ENCODE results near the gene PBLD. TPM values are rescaled to one million over a fixed set of nuclear protein-coding genes. Genes with fewer than 3 reads are reported as not detected.

Gene PBLD
- 1.2 TPM for total RNA-seq
- polyA plus RNA-seq = 1 to 10 TPM in 3 of 4 donors, under 1 TPM in 1; 0.85 to 1.5 (median 1.2) TPM

- Mint-ChIP-seq H3K27me3 (peaks cover 11% of the 10 kb centered on the region), H3K4me3 (peak within 1 kb of the TSS; percentile 100), H3K27ac (peak within 1 kb of the TSS; percentile 99 to 100 (median 100)), H3K4me1 (peaks cover 28 to 61% (median 46%) of the 10 kb centered on the region in 4 donors), H3K36me3 (peaks cover 11% of the 10 kb centered on the region), H3K9me3 (peaks cover 0 to 3% (median 0%) of the 10 kb centered on the region in 7 donors)
- DNase-seq (peak; percentile 46 to 77 (median 64)), ATAC-seq (ENCODE audit: low read depth in 2 of 2) (peak in 1 of 2 donors; percentile 1)
- H3K4me1 ChIP-seq (ENCODE audit: control insufficient read depth, insufficient read depth, low read length, poor library complexity, severe bottlenecking) = peaks cover 38% of the 10 kb centered on the region
- H3K27ac ChIP-seq (ENCODE audit: insufficient read depth, low read length, poor library complexity, severe bottlenecking) = peak within 1 kb of the TSS; percentile 97
- H3K4me3 ChIP-seq (ENCODE audit: low read depth, low read length) = peak within 1 kb of the TSS; percentile 95
- H3K27me3 ChIP-seq (ENCODE audit: control insufficient read depth, insufficient read depth, low read length) = no peaks in the 10 kb centered on the region
- no peaks in the 10 kb centered on the region for H3K9me3 ChIP-seq (ENCODE audit: control insufficient read depth in 2 of 2, low read length in 2 of 2)
- H3K36me3 ChIP-seq (ENCODE audit: control insufficient read depth, insufficient read depth, low read length) = no peaks in the 10 kb centered on the region
Observed at GRCh38 chr10:68332259-68333057, at the start of gene PBLD. Gene PBLD, minus strand, starts transcription at chr10:68332928. Its CDS starts 26,084 bp downstream, at chr10:68306844.

GRCh38 chr10:68371604-68372003 lies 38.9 kb upstream of the PBLD start:
- no peak overlapping the region for H3K4me3 Mint-ChIP-seq
- DNase-seq = no peak
- no peak overlapping the region for H3K27ac Mint-ChIP-seq
- Histone ChIP-seq H3K4me3 (ENCODE audit: low read depth, low read length) (no peak overlapping the region), H3K9me3 (ENCODE audit: control insufficient read depth in 2 of 2, low read length in 2 of 2) (peaks cover 5 to 16% of the 10 kb centered on the region in 2 experiments), H3K27ac (ENCODE audit: insufficient read depth, low read length, poor library complexity, severe bottlenecking) (no peak overlapping the region), H3K36me3 (ENCODE audit: control insufficient read depth, insufficient read depth, low read length) (peaks cover 44% of the 10 kb centered on the region), H3K27me3 (ENCODE audit: control insufficient read depth, insufficient read depth, low read length) (no peaks in the 10 kb centered on the region), H3K4me1 (ENCODE audit: control insufficient read depth, insufficient read depth, low read length, poor library complexity, severe bottlenecking) (no peaks in the 10 kb centered on the region)
- peaks cover 0 to 5% (median 0%) of the 10 kb centered on the region in 4 donors for H3K4me1 Mint-ChIP-seq
- no peaks in the 10 kb centered on the region for H3K27me3 Mint-ChIP-seq
- peaks cover 34% of the 10 kb centered on the region for H3K36me3 Mint-ChIP-seq
- peaks cover 0 to 17% (median 2%) of the 10 kb centered on the region in 7 donors for H3K9me3 Mint-ChIP-seq
- ATAC-seq (ENCODE audit: low read depth in 2 of 2) = no peak

- no peak overlapping the region for H3K4me3 ChIP-seq (ENCODE audit: low read depth, low read length)
- Mint-ChIP-seq H3K4me1 (no peaks in the 10 kb centered on the region), H3K27me3 (no peaks in the 10 kb centered on the region), H3K9me3 (peaks cover 0 to 17% (median 2%) of the 10 kb centered on the region in 7 donors), H3K27ac (peak overlapping the region in 1 of 3 donors; percentile 56), H3K4me3 (no peak overlapping the region), H3K36me3 (peaks cover 23% of the 10 kb centered on the region)
- DNase-seq (no peak), ATAC-seq (ENCODE audit: low read depth in 2 of 2) (no peak)
- H3K27ac ChIP-seq (ENCODE audit: insufficient read depth, low read length, poor library complexity, severe bottlenecking) = no peak overlapping the region
- H3K4me1 ChIP-seq (ENCODE audit: control insufficient read depth, insufficient read depth, low read length, poor library complexity, severe bottlenecking) = no peaks in the 10 kb centered on the region
- peaks cover 5 to 9% of the 10 kb centered on the region in 2 experiments for H3K9me3 ChIP-seq (ENCODE audit: control insufficient read depth in 2 of 2, low read length in 2 of 2)
- peaks cover 36% of the 10 kb centered on the region for H3K36me3 ChIP-seq (ENCODE audit: control insufficient read depth, insufficient read depth, low read length)
- H3K27me3 ChIP-seq (ENCODE audit: control insufficient read depth, insufficient read depth, low read length) = no peaks in the 10 kb centered on the region
Observed at GRCh38 chr10:68367121-68367520, 34.4 kb upstream of the PBLD start.

- DNase-seq (no peak), ATAC-seq (ENCODE audit: low read depth in 2 of 2) (no peak)
- H3K9me3 Mint-ChIP-seq = peaks cover 0 to 12% (median 2%) of the 10 kb centered on the region in 7 donors
- H3K36me3 ChIP-seq (ENCODE audit: control insufficient read depth, insufficient read depth, low read length) = peaks cover 36% of the 10 kb centered on the region
- H3K27me3 ChIP-seq (ENCODE audit: control insufficient read depth, insufficient read depth, low read length) = no peaks in the 10 kb centered on the region
- no peaks in the 10 kb centered on the region for H3K27me3 Mint-ChIP-seq
- H3K4me1 ChIP-seq (ENCODE audit: control insufficient read depth, insufficient read depth, low read length, poor library complexity, severe bottlenecking) = no peaks in the 10 kb centered on the region
- no peak overlapping the region for H3K4me3 Mint-ChIP-seq
- H3K4me1 Mint-ChIP-seq = no peaks in the 10 kb centered on the region
- no peak overlapping the region for H3K27ac Mint-ChIP-seq
- H3K4me3 ChIP-seq (ENCODE audit: low read depth, low read length) = no peak overlapping the region
- no peak overlapping the region for H3K27ac ChIP-seq (ENCODE audit: insufficient read depth, low read length, poor library complexity, severe bottlenecking)
- H3K9me3 ChIP-seq (ENCODE audit: control insufficient read depth in 2 of 2, low read length in 2 of 2) = peaks cover 1 to 4% of the 10 kb centered on the region in 2 experiments
- peaks cover 20% of the 10 kb centered on the region for H3K36me3 Mint-ChIP-seq
Observed at GRCh38 chr10:68366600-68366999, 33.9 kb upstream of the PBLD start.

GRCh38 chr10:68365611-68366010 lies 32.9 kb upstream of the PBLD start:
- Mint-ChIP-seq H3K36me3 (peaks cover 15% of the 10 kb centered on the region), H3K4me3 (no peak overlapping the region), H3K4me1 (no peaks in the 10 kb centered on the region), H3K27me3 (no peaks in the 10 kb centered on the region), H3K9me3 (peaks cover 0 to 5% (median 0%) of the 10 kb centered on the region in 7 donors), H3K27ac (no peak overlapping the region)
- ATAC-seq (ENCODE audit: low read depth in 2 of 2) (no peak), DNase-seq (peak in 1 of 3 donors; percentile 18)
- Histone ChIP-seq H3K4me3 (ENCODE audit: low read depth, low read length) (no peak overlapping the region), H3K9me3 (ENCODE audit: control insufficient read depth in 2 of 2, low read length in 2 of 2) (no peaks in the 10 kb centered on the region), H3K27ac (ENCODE audit: insufficient read depth, low read length, poor library complexity, severe bottlenecking) (no peak overlapping the region), H3K36me3 (ENCODE audit: control insufficient read depth, insufficient read depth, low read length) (peaks cover 33% of the 10 kb centered on the region), H3K4me1 (ENCODE audit: control insufficient read depth, insufficient read depth, low read length, poor library complexity, severe bottlenecking) (no peaks in the 10 kb centered on the region), H3K27me3 (ENCODE audit: control insufficient read depth, insufficient read depth, low read length) (no peaks in the 10 kb centered on the region)

- Mint-ChIP-seq H3K4me3 (no peak overlapping the region), H3K36me3 (peaks cover 11% of the 10 kb centered on the region), H3K9me3 (no peaks in the 10 kb centered on the region), H3K4me1 (no peaks in the 10 kb centered on the region), H3K27me3 (no peaks in the 10 kb centered on the region), H3K27ac (no peak overlapping the region)
- no peaks in the 10 kb centered on the region for H3K27me3 ChIP-seq (ENCODE audit: control insufficient read depth, insufficient read depth, low read length)
- no peak for ATAC-seq (ENCODE audit: low read depth in 2 of 2)
- H3K9me3 ChIP-seq (ENCODE audit: control insufficient read depth in 2 of 2, low read length in 2 of 2) = no peaks in the 10 kb centered on the region
- no peak overlapping the region for H3K4me3 ChIP-seq (ENCODE audit: low read depth, low read length)
- H3K27ac ChIP-seq (ENCODE audit: insufficient read depth, low read length, poor library complexity, severe bottlenecking) = no peak overlapping the region
- DNase-seq = no peak
- H3K4me1 ChIP-seq (ENCODE audit: control insufficient read depth, insufficient read depth, low read length, poor library complexity, severe bottlenecking) = no peaks in the 10 kb centered on the region
- peaks cover 30% of the 10 kb centered on the region for H3K36me3 ChIP-seq (ENCODE audit: control insufficient read depth, insufficient read depth, low read length)
Observed at GRCh38 chr10:68364101-68364886, 31.6 kb upstream of the PBLD start.

- Mint-ChIP-seq H3K4me3 (no peak overlapping the region), H3K4me1 (no peaks in the 10 kb centered on the region), H3K27me3 (no peaks in the 10 kb centered on the region), H3K27ac (no peak overlapping the region), H3K36me3 (peaks cover 11% of the 10 kb centered on the region), H3K9me3 (no peaks in the 10 kb centered on the region)
- Histone ChIP-seq H3K4me3 (ENCODE audit: low read depth, low read length) (no peak overlapping the region), H3K9me3 (ENCODE audit: control insufficient read depth in 2 of 2, low read length in 2 of 2) (no peaks in the 10 kb centered on the region), H3K36me3 (ENCODE audit: control insufficient read depth, insufficient read depth, low read length) (peaks cover 35% of the 10 kb centered on the region), H3K27ac (ENCODE audit: insufficient read depth, low read length, poor library complexity, severe bottlenecking) (no peak overlapping the region), H3K4me1 (ENCODE audit: control insufficient read depth, insufficient read depth, low read length, poor library complexity, severe bottlenecking) (no peaks in the 10 kb centered on the region), H3K27me3 (ENCODE audit: control insufficient read depth, insufficient read depth, low read length) (no peaks in the 10 kb centered on the region)
- no peak for DNase-seq
- ATAC-seq (ENCODE audit: low read depth in 2 of 2) = no peak
Observed at GRCh38 chr10:68362590-68362989, 29.9 kb upstream of the PBLD start.

Data from CD4-positive, CD25-positive, alpha-beta regulatory T cell (primary cell).